Spleen (tissue), 11 donors: Measurements from ENCODE around the gene PNPLA1. TPM values are rescaled to one million over a fixed set of nuclear protein-coding genes. Genes with fewer than 3 reads are reported as not detected.

ENCODE experiments used
- DNase-seq: peaks from one replicate; pipeline ENCODE4 v3.0.0-alpha.2; 2020
- H3K27ac ChIP-seq, 8 donors: fragments of 200-600 bp; sonication (generic) in 7 of 8; 1 replicate in 4 of 8; 2 replicates in 4 of 8; pipeline versions ENCODE4 v1.5.0 to v1.8.0; 2016 to 2021; ENCODE audit warnings: inconsistent platforms in 4 of 8, mild to moderate bottlenecking in 4 of 8, moderate library complexity in 1 of 8
- H3K27me3 ChIP-seq, 7 donors: fragments of 200-600 bp; sonication (generic) in 6 of 7; replicated peaks in 1 of 7; 1 replicate in 4 of 7; 2 replicates in 3 of 7; pipeline versions ENCODE4 v1.5.0 to v1.8.0; 2016 to 2021; ENCODE audit warnings: inconsistent platforms in 3 of 7, mild to moderate bottlenecking in 1 of 7
- H3K36me3 ChIP-seq, 6 donors: fragments of 200-600 bp; sonication (generic) in 5 of 6; 1 replicate in 4 of 6; 2 replicates in 2 of 6; pipeline versions ENCODE4 v1.5.0 to v1.8.0; 2016 to 2021; ENCODE audit warnings: inconsistent platforms in 2 of 6
- H3K4me1 ChIP-seq, 6 donors: fragments of 200-600 bp; sonication (generic) in 5 of 6; 1 replicate in 3 of 6; 2 replicates in 3 of 6; pipeline versions ENCODE4 v1.5.0 to v1.8.0; 2016 to 2021; ENCODE audit warnings: inconsistent platforms in 3 of 6
- H3K4me3 ChIP-seq, 8 donors: fragments of 200-600 bp; sonication (generic) in 7 of 8; 1 replicate in 4 of 8; 2 replicates in 4 of 8; pipeline versions ENCODE4 v1.5.0 to v1.8.0; 2016 to 2021; ENCODE audit warnings: inconsistent platforms in 4 of 8, mild to moderate bottlenecking in 4 of 8, moderate library complexity in 2 of 8
- H3K9me3 ChIP-seq, 8 donors: fragments of 200-600 bp; sonication (generic) in 7 of 8; 1 replicate in 4 of 8; 2 replicates in 4 of 8; pipeline versions ENCODE4 v1.5.0 to v1.8.0; 2016 to 2021; ENCODE audit warnings: inconsistent platforms in 4 of 8
- CTCF ChIP-seq, 11 experiments: fragments of 200-600 bp in 7 of 11; fragments of 450-650 bp in 4 of 11; sonication (generic) in 4 of 11; IDR thresholded peaks in 8 of 11; conservative IDR thresholded peaks in 3 of 11; 1 replicate in 7 of 11; 2 replicates in 4 of 11; pipeline versions ENCODE4 v1.4.0 to v1.8.0; 2016 to 2021; ENCODE audit warnings: antibody characterized with exemption in 11 of 11, inconsistent platforms in 4 of 11, mild to moderate bottlenecking in 1 of 11
- POLR2A ChIP-seq, 3 donors: fragments of 450-650 bp; IDR thresholded peaks; one replicate each; pipeline ENCODE4 v1.5.1; 2017; ENCODE audit warnings: antibody characterized with exemption in 3 of 3, mild to moderate bottlenecking in 1 of 3
- POLR2AphosphoS5 ChIP-seq, 3 donors: sonication (generic); formaldehyde crosslinking; IDR thresholded peaks; one replicate each; pipeline ENCODE4 v1.5.1; 2017; ENCODE audit warnings: antibody characterized with exemption in 3 of 3
- WGBS, 5 donors: extraction: QIAGEN DNeasy Blood & Tissue Kit in 3 of 5; methylation state at CpG; one replicate each; pipeline versions ENCODE4 v1.1.5 to v1.1.7; 2013 to 2018; 5-methylcytosine and 5-hydroxymethylcytosine counted together
- intact Hi-C: fragments of 100-400 bp; cut with DNase I; formaldehyde crosslinking; loops from one replicate; pipeline ENCODE4 v1.15.0; 2023; ENCODE audit warnings: low total_unique reads
- polyA plus RNA-seq, 3 donors: library from polyadenylated mRNA; stranded (reverse); fragments of 200-250 nt; gene quantifications; one replicate each; pipeline ENCODE4 v1.2.1, GENCODE V29; 2013
- total RNA-seq, 7 donors: library from RNA; depleted of rRNA in 3 of 7; stranded (reverse); fragments of >200 nt in 3 of 7; fragmentation: NEBNext Ultra II Directional in 4 of 7; extraction: Animal tissue kit (Norgen Biotek cat#: 25700) in 4 of 7; gene quantifications; one replicate each; pipeline versions ENCODE4 v1.1.0 to v1.2.1, GENCODE V29; 2016 to 2021
- donor health status: healthy with polysubstance abuse.
- donor health status: DM: no; HTN: no; CAD: no; lungs with moderate emphysema.
- donor health status: DM: no; HTN: no; CAD: no.
- donor health status: Bipolar disorder and iron deficiency.
- donor health status: healthy.
- donor health status: DM: no; HTN: no; CAD: no.
- donor health status: DM: yes; HTN: yes; CAD: no.

Gene PNPLA1
- total and polyA plus RNA-seq, 10 donors = 0.05 to 3.7 (median 0.88) TPM

DNA sequence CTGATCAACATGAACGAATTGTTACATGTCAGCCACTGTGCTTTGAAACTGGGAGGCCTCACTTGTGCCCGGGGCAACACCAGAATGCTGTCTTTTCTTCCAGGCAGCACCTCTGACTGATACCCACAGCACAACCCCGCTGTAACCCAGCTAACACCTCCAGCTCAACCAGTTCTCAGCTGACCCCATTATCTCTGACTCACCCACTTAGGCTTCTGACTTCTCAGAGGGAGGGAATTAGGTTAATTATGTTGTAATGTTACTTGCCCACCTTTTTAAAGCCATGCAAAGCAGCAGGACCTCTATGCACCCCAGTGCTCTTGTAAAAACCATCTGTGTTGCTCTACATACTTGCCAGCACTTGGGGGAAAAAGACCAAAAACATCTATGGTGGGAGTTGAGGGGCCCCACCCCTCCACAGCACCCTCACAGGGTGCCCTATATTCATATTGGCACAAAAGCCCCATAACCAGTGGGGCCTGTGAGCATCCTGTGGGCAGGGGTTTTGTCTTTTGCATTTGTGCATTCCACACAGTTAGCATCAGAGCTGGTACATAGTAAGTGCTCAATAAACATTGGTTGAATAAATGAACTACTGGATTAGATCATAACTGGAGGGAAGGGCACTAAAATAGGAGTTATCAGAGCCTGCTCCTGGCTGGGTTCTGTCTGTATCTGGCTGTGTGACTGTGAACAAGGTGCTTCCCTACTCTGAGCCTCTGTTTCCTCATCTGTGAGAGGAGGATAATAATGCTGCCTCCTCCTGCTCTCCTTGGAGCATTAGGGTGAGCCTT is 44.6 kb downstream of the PNPLA1 start:
- TF ChIP-seq POLR2AphosphoS5 (IDR thresholded peaks at IDR 0.05) (no peak), CTCF (IDR thresholded peaks at IDR 0.05 in 8 of 11, conservative IDR thresholded peaks at IDR 0.05 in 3 of 11) (no peak), POLR2A (IDR thresholded peaks at IDR 0.05) (no peak)
- DNase-seq = no peak
- no peak overlapping the region for H3K27ac ChIP-seq
- peaks cover 0 to 16% (median 12%) of the 10 kb centered on the region in 6 donors for H3K4me1 ChIP-seq
- no peak overlapping the region for H3K4me3 ChIP-seq
- H3K36me3 ChIP-seq = peaks cover 0 to 11% (median 0%) of the 10 kb centered on the region in 6 donors
- no peaks in the 10 kb centered on the region for H3K9me3 ChIP-seq
- no peaks in the 10 kb centered on the region for H3K27me3 ChIP-seq
- 74 to 86% (median 80%) methylated on average over 3 of the region's 3 CpGs for WGBS, 5 donors
- intact Hi-C loops = no loop called here

GRCh38 chr6:36315921-36316320 is 46.1 kb downstream of the PNPLA1 start:
- Histone ChIP-seq H3K27me3 (peaks cover 0 to 5% (median 0%) of the 10 kb centered on the region in 7 donors), H3K9me3 (no peaks in the 10 kb centered on the region), H3K36me3 (no peaks in the 10 kb centered on the region), H3K4me3 (no peak overlapping the region), H3K27ac (no peak overlapping the region), H3K4me1 (peaks cover 0 to 16% (median 12%) of the 10 kb centered on the region in 6 donors)
- no peak for TF ChIP-seq POLR2A (IDR thresholded peaks at IDR 0.05)
- TF ChIP-seq CTCF (IDR thresholded peaks at IDR 0.05 in 8 of 11, conservative IDR thresholded peaks at IDR 0.05 in 3 of 11) = no peak
- no peak for TF ChIP-seq POLR2AphosphoS5 (IDR thresholded peaks at IDR 0.05)
- DNase-seq = no peak
- intact Hi-C loops = no loop called here
- 91 to 97% (median 93%) methylated on average over 5 of the region's 5 CpGs for WGBS, 5 donors

GRCh38 chr6:36317623-36318022 is 47.8 kb downstream of the PNPLA1 start:
- H3K27ac ChIP-seq = no peak overlapping the region
- 89 to 98% (median 95%) methylated on average over 2 of the region's 2 CpGs for WGBS, 5 donors
- intact Hi-C loops = no loop called here
- no peaks in the 10 kb centered on the region for H3K36me3 ChIP-seq
- no peaks in the 10 kb centered on the region for H3K9me3 ChIP-seq
- DNase-seq = no peak
- H3K4me1 ChIP-seq = peaks cover 0 to 12% (median 8%) of the 10 kb centered on the region in 6 donors
- H3K27me3 ChIP-seq = peaks cover 0 to 5% (median 0%) of the 10 kb centered on the region in 7 donors
- TF ChIP-seq CTCF (IDR thresholded peaks at IDR 0.05 in 8 of 11, conservative IDR thresholded peaks at IDR 0.05 in 3 of 11) (no peak), POLR2AphosphoS5 (IDR thresholded peaks at IDR 0.05) (no peak), POLR2A (IDR thresholded peaks at IDR 0.05) (no peak)
- H3K4me3 ChIP-seq = no peak overlapping the region

GRCh38 chr6:36318690-36319435 is 49.0 kb downstream of the PNPLA1 start:
- Histone ChIP-seq H3K27me3 (peaks cover 0 to 5% (median 0%) of the 10 kb centered on the region in 7 donors), H3K9me3 (no peaks in the 10 kb centered on the region), H3K4me3 (no peak overlapping the region), H3K36me3 (no peaks in the 10 kb centered on the region), H3K27ac (no peak overlapping the region), H3K4me1 (no peaks in the 10 kb centered on the region)
- intact Hi-C loops = no loop called here
- TF ChIP-seq POLR2AphosphoS5 (IDR thresholded peaks at IDR 0.05) = no peak
- no peak for TF ChIP-seq CTCF (IDR thresholded peaks at IDR 0.05 in 8 of 11, conservative IDR thresholded peaks at IDR 0.05 in 3 of 11)
- TF ChIP-seq POLR2A (IDR thresholded peaks at IDR 0.05) = no peak
- DNase-seq = no peak
- 81 to 89% (median 85%) methylated on average over 6 of the region's 6 CpGs for WGBS, 5 donors
